A549 (cell line): Measurements from ENCODE around the gene TECTB. TPM values are rescaled to one million over a fixed set of nuclear protein-coding genes. Genes with fewer than 3 reads are reported as not detected.

ENCODE experiments used
- ATAC-seq, 2 experiments: fragments of 200-7000 bp in 1 of 2; fragments of >200 bp in 1 of 2; cut with Nextera tagmentation in 1 of 2; cut with Tn5 transposase in 1 of 2; 3 replicates each; pipeline versions ENCODE4 v1.8.0 to v1.9.1; 2018 to 2020; ENCODE audit warnings: mild to moderate bottlenecking in 1 of 2, moderate library complexity in 1 of 2
- CTCF ChIA-PET: fragments of 300-600 bp; sonication (Branson Sonifier 250); formaldehyde crosslinking; extraction: SDS; loops from one replicate; lab custom pipeline; 2021; ENCODE audit warnings: antibody characterized with exemption, inconsistent platforms; lab: Yijun Ruan, JAX
- POLR2A ChIA-PET: fragments of 350-600 bp; formaldehyde crosslinking; extraction: SDS; loops from one replicate; lab custom pipeline; 2021; ENCODE audit warnings: antibody characterized with exemption, inconsistent platforms; lab: Yijun Ruan, JAX
- DNase-seq, 2 experiments: peaks; one replicate each; pipeline versions ENCODE4 v3.0.0 to v3.0.0-alpha.2; 2011 to 2016; ENCODE audit warnings: low read depth in 1 of 2, low spot score in 1 of 2
- FAIRE-seq: peaks from 2 replicates; lab custom pipeline; 2011; peaks lifted over from hg19 to GRCh38; lab: Jason Lieb, UNC
- H3K27ac ChIP-seq, 2 experiments: fragments of >200 bp; sonication (Bioruptor Twin); formaldehyde crosslinking; 3 replicates each; pipeline ENCODE4 v1.5.1; 2016 to 2017
- H3K4me1 ChIP-seq: fragments of >200 bp; sonication (Bioruptor Twin); formaldehyde crosslinking; 3 replicates; pipeline ENCODE4 v1.6.1; 2016
- H3K4me2 ChIP-seq: fragments of >200 bp; sonication (Bioruptor Twin); formaldehyde crosslinking; 3 replicates; pipeline ENCODE4 v1.6.1; 2016
- H3K4me3 ChIP-seq: fragments of >200 bp; sonication (Bioruptor Twin); formaldehyde crosslinking; 3 replicates; pipeline ENCODE4 v1.5.1; 2016
- H3K9me3 ChIP-seq: fragments of >200 bp; sonication (Bioruptor Twin); formaldehyde crosslinking; 3 replicates; pipeline ENCODE4 v1.6.1; 2016
- BHLHE40 ChIP-seq: IDR thresholded peaks from 2 replicates; pipeline ENCODE4 v1.6.1; 2012; ENCODE audit warnings: low read depth, low read length, inconsistent platforms
- CBX8 ChIP-seq: fragments of 200-600 bp; sonication (generic); IDR thresholded peaks from 2 replicates; pipeline ENCODE4 v1.6.1; 2016
- CHD4 ChIP-seq: fragments of 200-600 bp; sonication (generic); IDR thresholded peaks from 2 replicates; pipeline ENCODE4 v1.6.1; 2016; ENCODE audit warnings: antibody characterized with exemption, mild to moderate bottlenecking, borderline replicate concordance
- CTCF ChIP-seq: fragments of >200 bp; sonication (Bioruptor Twin); formaldehyde crosslinking; IDR thresholded peaks from 3 replicates; pipeline ENCODE4 v1.5.1; 2016
- E2F6 ChIP-seq: IDR thresholded peaks from 2 replicates; pipeline ENCODE4 v1.6.1; 2012; ENCODE audit warnings: low read depth, borderline replicate concordance
- ELK1 ChIP-seq: fragments of 150-350 bp; IDR thresholded peaks from 2 replicates; pipeline ENCODE4 v1.6.1; 2014; ENCODE audit warnings: low read depth, mild to moderate bottlenecking, low read length
- FOSB ChIP-seq: fragments of 250-450 bp; sonication (Bioruptor Pico); IDR thresholded peaks from 2 replicates; pipeline ENCODE4 v1.5.0; 2020; ENCODE audit warnings: mild to moderate bottlenecking, moderate library complexity
- FOXS1 ChIP-seq: fragments of 250-450 bp; sonication (Bioruptor Pico); IDR thresholded peaks from 2 replicates; pipeline ENCODE4 v1.5.0; 2020; ENCODE audit warnings: mild to moderate bottlenecking, moderate library complexity
- HDAC2 ChIP-seq: fragments of 200-600 bp; sonication (generic); IDR thresholded peaks from 2 replicates; pipeline ENCODE4 v1.6.1; 2016
- HMGXB4 ChIP-seq: fragments of 250-450 bp; sonication (Bioruptor Pico); IDR thresholded peaks from 2 replicates; pipeline ENCODE4 v1.5.0; 2021; ENCODE audit warnings: mild to moderate bottlenecking, moderate library complexity, borderline replicate concordance
- HOXB13 ChIP-seq: fragments of 250-450 bp; sonication (Bioruptor Pico); IDR thresholded peaks from 2 replicates; pipeline ENCODE4 v1.5.0; 2020; ENCODE audit warnings: low read depth, mild to moderate bottlenecking, moderate library complexity
- MAZ ChIP-seq: fragments of 150-350 bp; IDR thresholded peaks from 2 replicates; pipeline ENCODE4 v1.6.1; 2014; ENCODE audit warnings: antibody characterized with exemption, low read depth, low read length, borderline replicate concordance
- NFE2L2 ChIP-seq: fragments of 150-350 bp; conservative IDR thresholded peaks from 2 replicates; pipeline ENCODE4 v1.6.1; 2014; ENCODE audit warnings: low read length
- PBX3 ChIP-seq: IDR thresholded peaks from 2 replicates; pipeline ENCODE4 v1.6.1; 2012
- PHF8 ChIP-seq: fragments of 200-600 bp; sonication (generic); IDR thresholded peaks from 2 replicates; pipeline ENCODE4 v1.6.1; 2016; ENCODE audit warnings: low read depth, mild to moderate bottlenecking, antibody characterized with exemption, moderate library complexity, borderline replicate concordance
- POLR2A ChIP-seq: IDR thresholded peaks from 2 replicates; pipeline ENCODE4 v1.6.1; 2012; ENCODE audit warnings: mild to moderate bottlenecking, low read length
- RARB ChIP-seq: fragments of 250-450 bp; sonication (Bioruptor Pico); IDR thresholded peaks from 2 replicates; pipeline ENCODE4 v1.8.0; 2021; ENCODE audit warnings: mild to moderate bottlenecking, moderate library complexity
- TP53 ChIP-seq: fragments of 250-450 bp; sonication (Bioruptor Pico); IDR thresholded peaks from 2 replicates; pipeline ENCODE4 v1.5.0; 2021; ENCODE audit warnings: mild to moderate bottlenecking, moderate library complexity
- ZC3H11A ChIP-seq: fragments of 450-650 bp; IDR thresholded peaks from 2 replicates; pipeline ENCODE4 v1.6.1; 2014; ENCODE audit warnings: antibody characterized with exemption, mild to moderate bottlenecking
- ZNF302 ChIP-seq: fragments of 250-450 bp; sonication (Bioruptor Pico); IDR thresholded peaks from 2 replicates; pipeline ENCODE4 v1.9.0; 2021; ENCODE audit warnings: inconsistent platforms, mild to moderate bottlenecking, moderate library complexity
- WGBS: methylation state at CpG from one replicate; pipeline ENCODE4 v1.1.6; 2017; ENCODE audit errors: missing lambda C conversion rate; 5-methylcytosine and 5-hydroxymethylcytosine counted together
- polyA plus RNA-seq, 4 experiments: library from polyadenylated mRNA; depleted of rRNA in 3 of 4; stranded (reverse); fragments of >200 nt; fragmentation: RNase III in 1 of 4; extraction: RNeasy Plus Mini Kit Qiagen cat#74134 plus additional on column Dnase treatment in 1 of 4; gene quantifications; 2 replicates in 3 of 4; 3 replicates in 1 of 4; pipeline ENCODE4 v1.2.3, GENCODE V29; 2011 to 2017

TECTB gene
- polyA plus RNA-seq, 2 of the 4 experiments (the other 2 are of a cell fraction), result not detected

GRCh38 chr10:112261281-112261822, 21.8 kb upstream of the TECTB start:
- Histone ChIP-seq H3K4me1 (no peaks in the 10 kb centered on the region), H3K4me3 (no peak overlapping the region), H3K4me2 (no peak overlapping the region), H3K9me3 (no peaks in the 10 kb centered on the region), H3K27ac (no peak overlapping the region)
- ATAC-seq (no peak), FAIRE-seq (no peak), DNase-seq (no peak)
- 72% methylated on average over 4 of the region's 4 CpGs for WGBS
- TF ChIP-seq BHLHE40, result no peak
- TF ChIP-seq POLR2A, result no peak
- no peak for TF ChIP-seq FOSB (CRISPR knock-in tag)
- no peak for TF ChIP-seq ZNF302 (CRISPR knock-in tag)
- TF ChIP-seq E2F6, result no peak
- TF ChIP-seq TP53 (CRISPR knock-in tag), result no peak
- TF ChIP-seq CBX8, result no peak
- TF ChIP-seq ZC3H11A, result no peak
- TF ChIP-seq CHD4, result no peak
- no peak for TF ChIP-seq RARB (CRISPR knock-in tag)
- no peak for TF ChIP-seq FOXS1 (CRISPR knock-in tag)
- TF ChIP-seq NFE2L2, result no peak
- no peak for TF ChIP-seq ELK1
- ChIA-PET POLR2A (interaction anchor here (0.5 kb wide), 1 partner anchor 1152 kb away, joined by 5 read pairs; no protein-coding TSS in a partner anchor), CTCF (no interaction called here)

- POLR2A ChIA-PET, result no interaction called here
- Histone ChIP-seq H3K9me3 (0 out of 3 replicates have a peak, but pooled peaks cover 4% of the 10 kb centered on the region), H3K4me1 (no peaks in the 10 kb centered on the region), H3K4me3 (no peak overlapping the region)
- CTCF ChIA-PET, result interaction anchor here (1.2 kb wide), 1 partner anchor 126 kb away, joined by 3 read pairs; no protein-coding TSS in a partner anchor
- no peak for ATAC-seq
- TF ChIP-seq PBX3 (no peak), E2F6 (no peak), HDAC2 (no peak), MAZ (no peak), ZC3H11A (no peak), HMGXB4 (CRISPR knock-in tag) (no peak), HOXB13 (CRISPR knock-in tag) (no peak)
- TF ChIP-seq, all 56 proteins: peak for 0
- 31% methylated on average over 6 of the region's 6 CpGs for WGBS
- Histone ChIP-seq H3K4me2 (no peak overlapping the region), H3K27ac (no peak overlapping the region)
- DNase-seq, result no peak
- FAIRE-seq, result no peak
Observed at GRCh38 chr10:112262546-112262945, 20.7 kb upstream of the TECTB start.

GRCh38 chr10:112265745-112266144, 17.5 kb upstream of the TECTB start:
- ATAC-seq (no peak), DNase-seq (no peak), FAIRE-seq (no peak)
- Histone ChIP-seq H3K4me2 (no peak overlapping the region), H3K4me3 (no peak overlapping the region), H3K9me3 (0 out of 3 replicates have a peak, but pooled peaks cover 4% of the 10 kb centered on the region), H3K27ac (no peak overlapping the region), H3K4me1 (no peaks in the 10 kb centered on the region)
- POLR2A ChIA-PET, result no interaction called here
- CTCF ChIA-PET, result no interaction called here
- no peak for TF ChIP-seq CTCF
- no peak for TF ChIP-seq TP53 (CRISPR knock-in tag)
- no peak for TF ChIP-seq PHF8
- WGBS, result 6% methylated on average over 2 of the region's 2 CpGs
